SK-N-SH treated with all-trans-retinoic acid at 6 μM for 48 hours (cell line): Measurements from ENCODE around the gene TRPV5.

Experiments used
- ARNTL ChIP-seq: fragments of 450-650 bp; formaldehyde crosslinking; IDR thresholded peaks from 2 replicates; pipeline ENCODE4 v1.5.0; 2020; ENCODE audit warnings: low read depth, mild to moderate bottlenecking, moderate library complexity, borderline replicate concordance
- BACH2 ChIP-seq: fragments of 250-450 bp; sonication (Bioruptor Pico); IDR thresholded peaks from 2 replicates; pipeline ENCODE4 v1.9.0; 2021; ENCODE audit warnings: mild to moderate bottlenecking, borderline replicate concordance
- CREB5 ChIP-seq: fragments of 250-450 bp; sonication (Bioruptor Pico); IDR thresholded peaks from 2 replicates; pipeline ENCODE4 v1.5.1; 2020; ENCODE audit warnings: low read depth, mild to moderate bottlenecking, moderate library complexity
- CSDC2 ChIP-seq: fragments of 250-450 bp; sonication (Bioruptor Pico); IDR thresholded peaks from 2 replicates; pipeline ENCODE4 v1.5.0; 2020; ENCODE audit warnings: mild to moderate bottlenecking, moderate library complexity
- PATZ1 ChIP-seq: fragments of 250-450 bp; sonication (Bioruptor Pico); IDR thresholded peaks from 2 replicates; pipeline ENCODE4 v1.8.0; 2020; ENCODE audit warnings: mild to moderate bottlenecking, moderate library complexity, borderline replicate concordance
- POU6F1 ChIP-seq: fragments of 250-450 bp; sonication (Bioruptor Pico); IDR thresholded peaks from 2 replicates; pipeline ENCODE4 v1.8.0; 2021; ENCODE audit warnings: low read depth, mild to moderate bottlenecking, moderate library complexity, borderline replicate concordance
- PPARA ChIP-seq: fragments of 250-450 bp; sonication (Bioruptor Pico); IDR thresholded peaks from 2 replicates; pipeline ENCODE4 v1.5.0; 2020; ENCODE audit warnings: mild to moderate bottlenecking, borderline replicate concordance
- SNAI2 ChIP-seq: fragments of 250-450 bp; sonication (Bioruptor Pico); IDR thresholded peaks from 2 replicates; pipeline ENCODE4 v1.5.0; 2020; ENCODE audit warnings: mild to moderate bottlenecking, moderate library complexity
- TCF4 ChIP-seq: fragments of 250-450 bp; sonication (Bioruptor Pico); IDR thresholded peaks from 2 replicates; pipeline ENCODE4 v1.8.0; 2021; ENCODE audit warnings: mild to moderate bottlenecking, moderate library complexity, borderline replicate concordance
- TSHZ2 ChIP-seq: fragments of 250-450 bp; sonication (Bioruptor Pico); IDR thresholded peaks from 2 replicates; pipeline ENCODE4 v1.5.0; 2020; ENCODE audit warnings: mild to moderate bottlenecking, moderate library complexity
- ZC3H10 ChIP-seq: fragments of 250-450 bp; sonication (Bioruptor Pico); IDR thresholded peaks from 2 replicates; pipeline ENCODE4 v1.5.1; 2021; ENCODE audit warnings: mild to moderate bottlenecking, moderate library complexity
- ZFP3 ChIP-seq: fragments of 250-450 bp; sonication (Bioruptor Pico); IDR thresholded peaks from 2 replicates; pipeline ENCODE4 v1.5.0; 2020; ENCODE audit warnings: mild to moderate bottlenecking, moderate library complexity
- ZFP30 ChIP-seq: fragments of 450-650 bp; formaldehyde crosslinking; IDR thresholded peaks from 2 replicates; pipeline ENCODE4 v1.5.0; 2022; ENCODE audit warnings: mild to moderate bottlenecking, moderate library complexity

GRCh38 chr7:142894985-142895593, 38.5 kb downstream of the TRPV5 start:
- TF ChIP-seq CSDC2 (CRISPR knock-in tag) (no peak), PATZ1 (CRISPR knock-in tag) (no peak), ZC3H10 (CRISPR knock-in tag) (no peak), ARNTL (CRISPR knock-in tag) (no peak), CREB5 (no peak), ZFP3 (CRISPR knock-in tag) (no peak), PPARA (no peak), TSHZ2 (no peak), ZFP30 (CRISPR knock-in tag) (no peak), POU6F1 (CRISPR knock-in tag) (no peak), TCF4 (no peak), SNAI2 (no peak), BACH2 (no peak)
